Measurements from ENCODE around the gene NECAB3.

Gene NECAB3, protein sequence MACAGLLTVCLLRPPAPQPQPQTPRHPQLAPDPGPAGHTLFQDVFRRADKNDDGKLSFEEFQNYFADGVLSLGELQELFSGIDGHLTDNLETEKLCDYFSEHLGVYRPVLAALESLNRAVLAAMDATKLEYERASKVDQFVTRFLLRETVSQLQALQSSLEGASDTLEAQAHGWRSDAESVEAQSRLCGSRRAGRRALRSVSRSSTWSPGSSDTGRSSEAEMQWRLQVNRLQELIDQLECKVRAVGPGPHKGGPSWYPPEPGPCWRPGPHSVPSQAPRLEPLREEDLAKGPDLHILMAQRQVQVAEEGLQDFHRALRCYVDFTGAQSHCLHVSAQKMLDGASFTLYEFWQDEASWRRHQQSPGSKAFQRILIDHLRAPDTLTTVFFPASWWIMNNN

DNA sequence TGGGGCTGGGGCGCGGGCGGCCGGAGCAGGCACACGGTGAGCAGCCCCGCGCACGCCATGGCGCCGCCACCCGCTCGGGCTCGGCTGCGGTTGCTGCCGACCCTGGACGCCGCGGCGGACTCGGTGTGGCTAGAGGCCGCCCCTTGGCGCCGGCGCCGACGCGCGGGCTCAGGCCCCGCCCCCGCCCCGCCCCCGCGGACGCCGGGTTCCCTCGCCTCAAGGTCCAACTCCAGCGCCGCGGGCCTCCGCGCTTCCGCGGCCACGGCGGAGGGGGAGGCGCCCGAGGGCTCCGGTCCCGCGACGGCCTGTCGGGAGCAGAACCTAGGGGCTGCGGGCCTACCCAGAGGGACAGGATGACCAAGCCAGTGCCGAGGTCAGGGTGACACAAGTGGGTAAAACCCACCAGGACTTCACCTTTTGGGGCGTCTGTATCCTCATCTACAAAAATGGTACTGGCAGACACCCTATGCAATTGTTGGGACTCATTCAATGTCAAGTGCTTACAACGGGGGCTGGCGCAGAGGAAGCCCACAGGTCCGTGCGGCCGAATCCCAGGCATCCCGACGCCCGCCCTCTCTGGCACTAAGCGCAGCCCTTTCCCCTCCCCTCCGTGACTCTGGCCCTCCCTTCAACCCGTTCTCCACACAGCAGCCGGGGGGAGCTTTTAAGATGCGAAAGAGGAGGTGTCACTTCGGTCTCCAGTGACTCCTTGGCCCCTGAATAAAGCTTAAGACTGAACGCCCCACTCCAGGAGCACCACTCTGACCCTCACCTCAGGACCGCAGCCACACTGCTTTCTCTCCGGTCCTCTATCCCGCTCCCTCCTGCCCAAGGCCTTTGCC lies at the start of gene NECAB3:
Gene NECAB3, minus strand, starts transcription at position 135 of the 842 bp plus-strand sequence. Its CDS starts 76 bp downstream, at position 59.
- peak; percentile 67 for DNase-seq (ENCODE audit: low read depth)
- H3K4me3 ChIP-seq (replicated peaks; ENCODE audit: low read depth, low read length): peak within 1 kb of the TSS; percentile 74
- TF ChIP-seq, protein P1, sequence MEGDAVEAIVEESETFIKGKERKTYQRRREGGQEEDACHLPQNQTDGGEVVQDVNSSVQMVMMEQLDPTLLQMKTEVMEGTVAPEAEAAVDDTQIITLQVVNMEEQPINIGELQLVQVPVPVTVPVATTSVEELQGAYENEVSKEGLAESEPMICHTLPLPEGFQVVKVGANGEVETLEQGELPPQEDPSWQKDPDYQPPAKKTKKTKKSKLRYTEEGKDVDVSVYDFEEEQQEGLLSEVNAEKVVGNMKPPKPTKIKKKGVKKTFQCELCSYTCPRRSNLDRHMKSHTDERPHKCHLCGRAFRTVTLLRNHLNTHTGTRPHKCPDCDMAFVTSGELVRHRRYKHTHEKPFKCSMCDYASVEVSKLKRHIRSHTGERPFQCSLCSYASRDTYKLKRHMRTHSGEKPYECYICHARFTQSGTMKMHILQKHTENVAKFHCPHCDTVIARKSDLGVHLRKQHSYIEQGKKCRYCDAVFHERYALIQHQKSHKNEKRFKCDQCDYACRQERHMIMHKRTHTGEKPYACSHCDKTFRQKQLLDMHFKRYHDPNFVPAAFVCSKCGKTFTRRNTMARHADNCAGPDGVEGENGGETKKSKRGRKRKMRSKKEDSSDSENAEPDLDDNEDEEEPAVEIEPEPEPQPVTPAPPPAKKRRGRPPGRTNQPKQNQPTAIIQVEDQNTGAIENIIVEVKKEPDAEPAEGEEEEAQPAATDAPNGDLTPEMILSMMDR (IDR thresholded peaks at IDR 0.05; ENCODE audit: low read length, missing control alignments): no peak

DNA sequence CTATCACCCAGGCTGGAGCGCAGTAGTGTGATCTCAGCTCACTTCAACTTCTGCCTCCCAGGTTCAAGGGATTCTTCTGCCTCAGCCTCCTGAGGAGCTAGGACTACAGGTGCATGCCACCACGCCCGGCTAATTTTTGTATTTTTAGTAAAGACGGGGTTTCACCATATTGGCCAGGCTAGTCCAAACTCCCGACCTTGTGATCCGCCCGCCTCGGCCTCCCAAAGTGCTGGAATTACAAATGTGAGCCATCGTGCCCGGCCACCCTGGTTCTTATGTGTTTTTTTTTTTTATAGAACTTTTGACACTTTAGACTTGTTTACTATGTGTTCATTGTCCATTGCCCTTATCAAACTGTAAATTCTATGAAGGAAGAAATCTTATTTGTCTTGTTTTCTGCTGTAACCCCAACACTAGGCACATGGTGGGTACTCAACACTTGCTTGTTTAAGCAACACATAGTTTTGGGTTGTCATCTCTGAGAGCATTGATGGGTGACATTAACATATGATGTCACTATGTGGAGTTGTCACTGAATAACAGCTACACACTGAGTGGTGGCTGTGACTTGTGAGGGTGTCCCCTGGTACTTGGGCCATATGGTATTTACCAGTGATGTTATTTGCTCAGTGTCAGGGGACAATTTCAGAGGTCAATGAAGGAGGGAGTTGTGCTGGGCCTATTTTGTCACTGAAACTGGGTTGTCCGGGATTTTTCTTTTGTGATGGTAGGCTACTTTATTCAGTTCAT lies 47.3 kb upstream of the NECAB3 start:
- no peak overlapping the region for H3K4me3 ChIP-seq (replicated peaks; ENCODE audit: low read depth, low read length)
- DNase-seq (ENCODE audit: low read depth): no peak
- TF ChIP-seq, protein P1 (IDR thresholded peaks at IDR 0.05; ENCODE audit: low read length, missing control alignments): no peak

DNA sequence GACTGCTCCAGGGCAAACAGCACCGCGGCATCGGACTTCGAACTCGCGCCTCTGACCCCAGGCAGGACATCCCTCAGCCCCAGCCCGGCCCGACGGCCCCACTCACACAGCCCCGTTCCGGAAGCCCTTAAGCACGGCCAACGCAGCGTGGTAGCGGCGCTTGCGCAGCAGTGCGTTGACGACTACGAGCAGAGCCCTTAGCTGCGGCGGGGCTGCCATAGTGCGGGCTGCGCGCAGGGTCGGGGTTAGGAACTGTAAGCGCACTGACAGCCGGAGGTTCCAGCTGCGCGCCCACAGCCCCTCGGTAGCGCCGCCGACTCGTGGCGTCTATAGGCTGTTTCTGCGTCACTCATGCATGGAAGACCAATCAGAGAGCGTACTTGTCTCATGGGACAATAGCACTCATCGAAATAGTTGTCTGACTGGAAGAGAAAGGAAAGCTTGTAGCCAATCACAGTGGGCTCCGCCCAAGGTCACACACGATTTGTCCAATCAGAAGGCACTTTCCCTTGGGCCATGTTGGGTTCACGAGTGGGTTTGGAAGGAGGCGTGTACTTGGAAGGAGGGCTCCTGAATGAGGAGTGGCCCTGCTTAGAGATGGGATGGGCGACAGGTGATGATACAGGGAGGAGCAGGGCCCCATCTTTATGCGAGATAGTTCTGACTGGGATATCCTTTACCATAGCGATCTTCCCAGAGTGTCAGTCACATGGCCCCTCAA lies 45.9 kb upstream of the NECAB3 start, which contains the start of gene PXMP4:
Gene PXMP4, minus strand, starts transcription at position 322 of the 721 bp plus-strand sequence. Its CDS starts 103 bp downstream, at position 219.
- TF ChIP-seq, protein P1 (IDR thresholded peaks at IDR 0.05; ENCODE audit: low read length, missing control alignments): no peak
- peak; percentile 99 for DNase-seq (ENCODE audit: low read depth)
- peak within 1 kb of the TSS; percentile 76 for H3K4me3 ChIP-seq (replicated peaks; ENCODE audit: low read depth, low read length)

DNA sequence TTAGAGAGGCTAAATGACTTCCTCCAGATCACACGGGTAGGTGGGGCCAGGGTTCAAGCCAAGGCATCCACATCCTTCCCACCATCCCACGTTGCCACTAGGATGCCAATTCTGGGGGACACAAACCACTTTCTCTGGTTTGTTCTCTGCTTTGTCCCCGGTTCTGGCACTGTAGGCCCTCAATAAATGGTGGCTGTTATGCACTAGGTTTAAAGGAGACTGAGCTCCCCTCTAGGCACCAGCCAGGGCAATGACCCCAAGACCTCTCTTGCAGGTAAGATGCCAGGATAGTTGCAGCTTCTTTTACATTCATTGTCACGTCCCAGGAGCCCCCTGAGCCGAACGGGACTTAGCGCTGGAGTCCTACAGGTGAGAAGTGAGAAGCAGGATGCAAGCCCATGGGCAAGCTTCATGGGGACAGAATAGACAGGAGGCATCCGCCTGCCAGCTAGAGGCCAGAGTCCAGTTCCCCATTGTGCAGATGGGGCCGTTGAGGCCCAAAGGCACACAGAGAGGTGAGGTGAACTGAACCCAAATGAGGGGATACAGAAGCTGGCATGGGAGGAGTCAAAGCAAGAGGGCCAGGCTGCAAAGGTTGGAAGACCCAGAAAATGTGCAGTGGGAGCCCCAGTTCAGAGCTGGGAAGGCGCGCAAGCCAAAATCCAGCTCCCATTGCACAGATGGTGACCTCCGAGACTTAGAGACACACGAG lies 45.2 kb upstream of the NECAB3 start:
- H3K4me3 ChIP-seq (replicated peaks; ENCODE audit: low read depth, low read length): peak overlapping the region; percentile 76
- DNase-seq (ENCODE audit: low read depth): no peak
- TF ChIP-seq, protein P1 (IDR thresholded peaks at IDR 0.05; ENCODE audit: low read length, missing control alignments): no peak

DNA sequence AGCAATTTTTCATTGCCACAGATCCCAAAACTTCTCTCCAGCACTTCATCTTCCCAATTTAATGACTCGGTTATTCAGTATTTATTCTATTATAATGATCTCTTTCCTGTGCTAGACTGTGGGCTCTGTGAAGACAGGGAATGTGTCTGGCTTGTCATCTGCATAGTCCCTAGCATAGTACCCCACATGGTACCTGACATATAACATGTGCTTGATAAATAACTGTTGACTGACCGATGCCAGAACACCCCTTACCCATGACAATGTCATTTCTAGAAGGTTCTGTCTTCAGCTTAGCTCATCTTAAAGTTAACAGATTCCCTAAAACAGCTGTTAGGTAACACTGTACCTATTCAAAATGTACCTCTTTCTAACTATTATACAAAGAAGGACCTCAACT lies 42.3 kb upstream of the NECAB3 start:
- TF ChIP-seq, protein P1 (IDR thresholded peaks at IDR 0.05; ENCODE audit: low read length, missing control alignments): no peak

More for the DNA sequence above, 42.3 kb upstream of the NECAB3 start:
- H3K4me3 ChIP-seq (replicated peaks; ENCODE audit: low read depth, low read length): no peak overlapping the region
- DNase-seq (ENCODE audit: low read depth): no peak

Data from fibroblast of pulmonary artery (primary cell).